Ascending aorta (tissue), 2 donors: ENCODE measurements around the gene HUWE1. TPM values are rescaled to one million over a fixed set of nuclear protein-coding genes. Genes with fewer than 3 reads are reported as not detected.
"Not testable (repeated sequence)": the region's sequence is repeated elsewhere in the genome, so short reads cannot be mapped to it uniquely, and the experiment has no call there.

ENCODE experiments used
- DNase-seq, 2 donors: peaks; one replicate each; pipeline ENCODE4 v3.0.0-alpha.2; 2019; ENCODE audit warnings: low spot score in 2 of 2
- H3K27ac ChIP-seq, 2 donors: fragments of 200-600 bp; sonication (generic); one replicate each; pipeline ENCODE4 v1.5.1; 2016 to 2017; ENCODE audit warnings: mild to moderate bottlenecking in 1 of 2
- H3K27me3 ChIP-seq: fragments of 200-600 bp; sonication (generic); one replicate; pipeline ENCODE4 v1.5.1; 2017
- H3K36me3 ChIP-seq, 2 donors: fragments of 200-600 bp; sonication (generic); one replicate each; pipeline ENCODE4 v1.5.1; 2016
- H3K4me1 ChIP-seq, 2 donors: fragments of 200-600 bp; sonication (generic); one replicate each; pipeline ENCODE4 v1.5.1; 2016 to 2017; ENCODE audit warnings: mild to moderate bottlenecking in 1 of 2
- H3K4me3 ChIP-seq, 2 donors: fragments of 200-600 bp; sonication (generic); one replicate each; pipeline ENCODE4 v1.5.1; 2016 to 2017; ENCODE audit warnings: mild to moderate bottlenecking in 1 of 2
- H3K9me3 ChIP-seq, 2 donors: fragments of 200-600 bp; sonication (generic); one replicate each; pipeline ENCODE4 v1.5.1; 2016
- CTCF ChIP-seq, 3 experiments: fragments of 200-600 bp in 2 of 3; fragments of 450-650 bp in 1 of 3; sonication (generic) in 2 of 3; IDR thresholded peaks; one replicate each; pipeline ENCODE4 v1.5.1; 2016 to 2019; ENCODE audit warnings: antibody characterized with exemption in 3 of 3, mild to moderate bottlenecking in 1 of 3, moderate library complexity in 1 of 3
- intact Hi-C: fragments of 100-400 bp; cut with DNase I; formaldehyde crosslinking; loops from one replicate; pipeline ENCODE4 v1.15.1; 2023
- total RNA-seq: library from RNA; depleted of rRNA; stranded (reverse); fragments of >200 nt; gene quantifications from one replicate; pipeline ENCODE4 v1.1.0, GENCODE V29; 2016

The HUWE1 gene
- total RNA-seq, 1 donor from 2014 or later: 135 TPM

DNA sequence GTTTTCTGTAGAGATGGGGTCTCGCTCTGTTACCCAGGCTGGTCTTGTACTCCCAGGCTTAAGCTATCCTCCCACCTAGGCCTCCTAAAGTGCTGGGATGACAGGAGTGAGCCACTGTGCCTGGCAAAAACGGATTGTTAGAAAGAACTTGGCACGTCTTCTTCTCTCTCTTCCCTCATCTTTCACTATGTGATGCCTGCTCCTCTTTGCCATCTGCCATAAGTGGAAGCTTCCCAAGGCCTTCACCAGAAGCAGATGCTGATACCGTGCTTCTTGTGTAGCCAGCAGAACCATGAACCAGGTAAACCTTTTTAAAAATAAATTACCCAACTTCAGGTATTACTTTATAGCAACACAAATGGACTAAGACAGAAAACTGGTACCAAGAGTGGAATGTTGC, 36.9 kb upstream of the HUWE1 start:
- H3K27me3 ChIP-seq: no peaks in the 10 kb centered on the region
- DNase-seq: no peak
- H3K9me3 ChIP-seq: no peaks in the 10 kb centered on the region
- no peaks in the 10 kb centered on the region for H3K36me3 ChIP-seq
- intact Hi-C loops: no loop called here
- no peak for TF ChIP-seq CTCF (IDR thresholded peaks at IDR 0.05)
- no peak overlapping the region for H3K4me3 ChIP-seq
- H3K27ac ChIP-seq: no peak overlapping the region
- H3K4me1 ChIP-seq: no peaks in the 10 kb centered on the region

- DNase-seq, H3K4me3 ChIP-seq, H3K9me3 ChIP-seq, H3K27ac ChIP-seq, H3K4me1 ChIP-seq, H3K36me3 ChIP-seq, intact Hi-C loops, H3K27me3 ChIP-seq: not testable (repeated sequence)
These were observed 35.1 kb upstream of the HUWE1 start for GRCh38 chrX:53721610-53722009.

DNA sequence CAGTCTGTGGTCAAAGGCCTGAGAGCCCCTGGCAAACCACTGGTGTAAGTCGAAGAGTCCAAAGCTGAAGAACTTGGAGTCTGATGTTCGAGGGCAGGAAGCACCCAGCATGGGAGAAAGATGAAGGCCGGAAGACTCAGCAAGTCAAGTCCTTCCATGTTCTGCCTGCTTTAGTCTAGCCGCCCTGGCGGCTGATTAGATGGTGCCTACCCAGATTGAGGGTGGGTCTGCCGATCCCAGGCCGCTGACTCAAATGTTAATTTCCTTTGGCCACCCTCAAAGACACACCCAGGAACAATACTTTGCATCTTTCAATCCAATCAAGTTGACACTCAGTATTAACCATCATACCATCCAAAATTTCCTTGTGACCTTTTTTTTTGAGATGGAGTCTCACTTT, 33.1 kb upstream of the HUWE1 start:
- intact Hi-C loops, H3K4me1 ChIP-seq, H3K4me3 ChIP-seq, H3K27ac ChIP-seq, H3K27me3 ChIP-seq, H3K9me3 ChIP-seq, DNase-seq, H3K36me3 ChIP-seq: not testable (repeated sequence)

GRCh38 chrX:53718073-53718472, 31.6 kb upstream of the HUWE1 start:
- DNase-seq: no peak
- no peaks in the 10 kb centered on the region for H3K9me3 ChIP-seq
- intact Hi-C loops: no loop called here
- H3K4me1 ChIP-seq: no peaks in the 10 kb centered on the region
- no peak for TF ChIP-seq CTCF (IDR thresholded peaks at IDR 0.05)
- no peaks in the 10 kb centered on the region for H3K27me3 ChIP-seq
- H3K4me3 ChIP-seq: no peak overlapping the region
- no peaks in the 10 kb centered on the region for H3K36me3 ChIP-seq
- H3K27ac ChIP-seq: no peak overlapping the region

GRCh38 chrX:53717205-53717604, 30.7 kb upstream of the HUWE1 start:
- Histone ChIP-seq H3K27ac (no peak overlapping the region), H3K4me3 (no peak overlapping the region), H3K27me3 (no peaks in the 10 kb centered on the region), H3K4me1 (no peaks in the 10 kb centered on the region), H3K36me3 (no peaks in the 10 kb centered on the region), H3K9me3 (no peaks in the 10 kb centered on the region)
- no peak for TF ChIP-seq CTCF (IDR thresholded peaks at IDR 0.05)
- DNase-seq: no peak
- intact Hi-C loops: no loop called here

DNA sequence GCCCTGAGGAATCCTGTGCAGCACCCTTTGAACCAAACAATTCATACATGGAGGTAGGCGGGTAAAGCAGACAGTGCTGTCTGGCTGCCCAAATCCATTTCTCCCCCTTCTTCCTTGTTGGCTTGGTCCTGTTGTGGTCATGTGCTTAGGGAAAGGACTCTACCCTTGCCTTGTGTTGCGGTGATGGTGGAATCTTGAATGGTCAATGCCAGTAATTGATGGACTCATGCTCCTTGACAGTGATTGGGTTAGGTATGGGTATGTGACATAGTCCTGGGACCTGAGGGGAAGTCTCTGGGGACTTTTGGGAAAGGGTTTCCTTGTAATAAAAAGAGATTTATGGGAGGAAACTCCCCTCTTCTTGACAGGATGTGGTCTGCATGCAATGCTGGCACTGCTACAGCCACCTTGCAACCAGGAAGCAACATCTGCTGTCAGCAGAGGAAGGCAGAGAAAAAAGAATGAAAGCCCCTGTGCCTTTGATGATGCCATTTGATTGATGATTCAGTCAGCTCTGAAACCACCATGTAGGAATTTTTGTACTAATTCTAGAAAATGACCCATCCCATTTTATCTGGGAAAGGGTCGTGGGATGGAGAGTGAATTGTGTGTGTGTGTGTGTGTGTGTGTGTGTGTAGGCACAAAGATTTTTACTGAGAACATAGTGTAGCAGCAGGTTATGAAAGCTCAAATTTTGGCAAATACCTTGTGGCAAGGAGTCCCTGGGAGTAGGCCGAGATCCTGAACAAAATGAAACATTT, 30.0 kb upstream of the HUWE1 start:
- Histone ChIP-seq H3K4me1 (no peaks in the 10 kb centered on the region), H3K27me3 (no peaks in the 10 kb centered on the region), H3K36me3 (no peaks in the 10 kb centered on the region), H3K27ac (no peak overlapping the region), H3K4me3 (no peak overlapping the region), H3K9me3 (no peaks in the 10 kb centered on the region)
- intact Hi-C loops: no loop called here
- TF ChIP-seq CTCF (IDR thresholded peaks at IDR 0.05): no peak
- no peak for DNase-seq
